Left lobe of liver (tissue), 2 donors: ENCODE measurements around the gene SMIM35. TPM values are rescaled to one million over a fixed set of nuclear protein-coding genes. Genes with fewer than 3 reads are reported as not detected.

Source experiments
- ATAC-seq: fragments of 200-7000 bp; cut with Tn5 transposase; one replicate; pipeline ENCODE4 v1.9.1; 2020; ENCODE audit warnings: mild to moderate bottlenecking, moderate library complexity
- DNase-seq: peaks from one replicate; pipeline ENCODE4 v3.0.0-alpha.2; 2020; ENCODE audit warnings: low spot score
- total RNA-seq: library from RNA; stranded (reverse); gene quantifications from one replicate; pipeline ENCODE4 v1.2.1, GENCODE V29; 2021
- donor health status: DM: no; HTN: no; CAD: no; lungs with moderate emphysema.
- donor health status: DM: no; HTN: yes; CAD: no.

Gene SMIM35
- total RNA-seq = 0.08 TPM

GRCh38 chr11:118086913-118087768 is at the start of gene SMIM35:
Gene SMIM35, minus strand, starts transcription at chr11:118086963. Its CDS starts 206 bp downstream, at chr11:118086757.
- DNase-seq = no peak
- ATAC-seq = no peak

GRCh38 chr11:118136341-118136740 is 49.6 kb upstream of the SMIM35 start:
- ATAC-seq (no peak), DNase-seq (no peak)

DNA sequence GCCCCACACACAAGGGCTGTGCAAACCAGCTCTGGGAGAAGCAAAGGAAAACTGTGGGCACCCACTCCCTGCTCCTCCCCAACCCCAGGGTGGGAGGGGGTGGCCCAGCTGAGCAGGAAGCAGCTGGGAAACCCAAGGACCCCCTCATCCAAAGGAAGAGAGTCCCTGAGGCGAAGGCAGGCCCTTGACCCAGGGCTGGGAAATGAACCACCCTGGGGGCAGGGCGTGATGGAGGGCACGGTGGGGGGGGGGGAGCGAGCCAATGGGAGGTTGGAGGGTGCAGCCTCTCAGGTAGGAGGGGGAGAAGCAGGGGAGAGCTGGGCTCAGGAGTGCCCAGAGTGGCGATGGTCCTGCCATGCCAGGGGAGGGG is 49.0 kb upstream of the SMIM35 start:
- DNase-seq (no peak), ATAC-seq (no peak)

GRCh38 chr11:118135051-118135795 is 48.5 kb upstream of the SMIM35 start:
- no peak for ATAC-seq

DNA sequence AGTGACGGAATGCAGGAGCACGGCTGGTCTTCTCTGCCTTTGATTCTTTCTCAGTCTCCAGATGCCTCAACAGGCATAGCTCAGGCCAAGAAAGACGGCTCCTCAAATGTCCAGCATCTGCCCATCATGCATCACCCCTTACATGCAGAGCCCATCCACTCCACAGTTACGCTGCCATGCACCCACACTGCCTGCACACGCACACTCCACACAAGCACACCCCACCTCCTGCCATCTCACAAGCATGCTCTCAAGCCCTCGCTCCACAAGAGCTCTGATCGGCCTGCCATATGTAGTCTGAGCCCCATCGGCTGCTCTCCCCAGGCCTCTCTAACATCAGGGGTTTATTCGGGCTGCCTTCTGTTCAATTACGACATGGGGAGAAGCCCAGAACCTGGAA is 47.1 kb upstream of the SMIM35 start:
- ATAC-seq = no peak

More at GRCh38 chr11:118135051-118135795, 48.5 kb upstream of the SMIM35 start:
- DNase-seq = no peak

DNA sequence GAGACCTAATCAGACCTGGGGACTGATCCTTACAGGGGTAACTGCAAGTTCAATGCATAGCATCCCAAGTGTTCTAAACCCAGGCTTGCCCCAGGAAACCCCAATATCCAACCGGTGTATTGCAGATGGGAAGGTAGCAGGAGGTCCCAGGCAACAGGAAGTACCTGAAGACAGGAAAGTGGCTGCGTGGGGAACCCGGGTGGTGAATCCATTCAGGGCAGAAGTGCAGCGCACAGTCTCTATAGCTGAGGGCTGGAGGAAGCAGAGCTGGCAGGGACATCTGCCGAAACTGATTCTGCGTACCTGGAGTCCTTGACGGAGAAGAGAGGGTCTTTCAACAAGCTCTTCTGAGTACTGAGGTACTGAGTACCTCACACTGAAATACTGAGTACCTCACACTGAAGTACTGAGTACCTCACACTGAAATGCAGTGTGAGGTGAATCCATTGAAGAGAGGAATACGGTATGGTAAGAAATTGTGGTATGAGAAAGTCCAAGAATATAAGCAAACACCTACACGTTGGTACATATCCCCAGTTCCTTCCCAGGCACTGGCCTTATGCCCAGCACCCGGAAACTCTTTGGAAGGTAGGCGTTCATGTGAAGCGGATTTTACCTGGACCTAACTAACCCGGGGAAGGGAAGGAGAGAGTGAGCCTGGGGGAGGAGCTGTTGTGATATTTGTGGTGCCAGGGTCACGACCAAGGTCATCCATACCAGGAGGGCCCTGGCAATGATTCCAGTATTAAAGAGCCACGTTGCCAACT is 45.8 kb upstream of the SMIM35 start:
- DNase-seq (no peak), ATAC-seq (no peak)

More for the DNA sequence above, 47.1 kb upstream of the SMIM35 start:
- no peak for DNase-seq

- no peak for ATAC-seq
- DNase-seq = no peak
These were observed 42.9 kb upstream of the SMIM35 start for GRCh38 chr11:118129471-118130172.

- no peak for DNase-seq
- ATAC-seq = peak; percentile 21
These were observed 42.1 kb upstream of the SMIM35 start for GRCh38 chr11:118128721-118129470.

DNA sequence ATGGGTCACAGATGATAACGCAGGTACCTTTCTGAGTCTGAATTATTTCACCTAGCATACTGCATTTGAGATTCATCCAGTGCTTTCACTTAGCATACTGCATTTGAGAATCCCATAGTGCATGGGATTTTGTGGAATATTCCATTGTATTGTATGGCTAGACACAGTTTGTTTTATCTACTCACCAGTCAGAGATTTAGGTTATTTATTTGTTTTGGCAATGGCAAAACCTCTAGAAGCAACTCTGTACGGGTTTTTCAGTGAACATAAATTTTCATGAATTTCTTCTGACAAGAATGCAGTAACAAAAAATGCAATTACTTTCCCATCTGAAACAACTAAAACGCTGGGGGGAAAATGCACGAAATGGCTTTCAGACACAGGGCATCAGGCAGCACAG is 41.5 kb upstream of the SMIM35 start:
- ATAC-seq (no peak), DNase-seq (no peak)

DNA sequence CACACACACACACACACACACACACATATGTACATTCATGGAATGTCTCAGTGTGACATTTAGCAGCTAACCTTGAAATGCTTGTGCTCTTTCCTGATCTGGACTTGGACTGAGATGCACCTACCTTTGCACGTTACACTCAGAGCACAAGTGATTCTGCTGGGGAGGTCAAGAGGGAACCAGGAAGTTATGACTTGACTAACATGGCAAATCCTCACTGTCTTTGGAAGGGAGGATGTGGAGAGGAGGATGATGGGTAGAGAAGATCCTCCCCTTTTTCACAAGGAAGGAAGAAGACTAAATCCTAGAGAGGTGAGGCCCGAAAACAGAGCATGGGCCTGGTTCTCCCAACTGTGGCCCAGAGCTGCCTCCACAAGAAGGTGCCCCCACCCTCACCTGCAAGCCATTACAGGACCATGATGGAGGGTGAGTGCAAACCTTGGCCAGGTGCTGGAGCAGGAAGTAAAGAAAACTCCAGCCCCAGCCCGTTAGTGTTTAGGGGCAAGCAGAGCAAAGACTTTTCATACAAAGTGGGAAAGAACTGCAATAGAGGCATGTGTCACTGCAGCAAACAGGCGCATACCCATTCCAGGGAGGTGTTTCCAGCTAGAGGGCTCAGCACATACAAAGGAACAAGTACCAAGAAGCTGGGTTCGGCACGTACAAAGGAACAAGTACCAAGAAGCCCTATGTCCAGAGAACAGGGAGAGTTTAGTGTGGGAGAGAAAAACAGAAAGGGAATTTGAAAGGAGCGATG is 39.5 kb upstream of the SMIM35 start:
- ATAC-seq (no peak), DNase-seq (no peak)

DNA sequence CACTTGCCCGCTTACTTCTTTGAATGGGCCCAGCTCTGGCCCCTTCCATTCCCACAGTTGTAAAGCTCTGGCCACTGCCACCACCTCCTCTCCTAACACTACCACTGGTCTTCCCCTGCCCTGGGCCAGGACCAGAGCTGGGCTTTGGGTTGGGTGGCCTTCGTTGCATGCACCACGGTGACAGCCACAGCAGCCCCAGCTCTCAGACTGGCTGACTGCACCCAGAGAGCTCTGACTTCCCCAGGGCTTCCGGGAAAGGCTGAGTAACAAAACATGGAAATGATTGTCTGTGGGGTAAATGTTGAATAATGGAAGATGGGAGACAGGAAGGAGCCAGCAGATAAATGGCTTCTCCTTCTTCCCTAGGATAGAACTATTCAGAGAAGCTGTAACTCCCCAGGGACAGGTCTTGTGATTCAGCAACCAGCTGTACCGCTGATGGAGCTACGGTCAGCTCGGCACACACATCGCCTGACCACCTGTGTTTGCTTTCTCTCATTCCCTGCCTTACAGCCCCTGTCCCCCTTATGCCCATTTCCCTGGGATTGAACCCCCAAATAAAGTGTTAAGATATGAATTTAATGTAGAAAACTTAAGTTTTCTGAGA is 38.3 kb upstream of the SMIM35 start:
- no peak for ATAC-seq
- DNase-seq = no peak

DNA sequence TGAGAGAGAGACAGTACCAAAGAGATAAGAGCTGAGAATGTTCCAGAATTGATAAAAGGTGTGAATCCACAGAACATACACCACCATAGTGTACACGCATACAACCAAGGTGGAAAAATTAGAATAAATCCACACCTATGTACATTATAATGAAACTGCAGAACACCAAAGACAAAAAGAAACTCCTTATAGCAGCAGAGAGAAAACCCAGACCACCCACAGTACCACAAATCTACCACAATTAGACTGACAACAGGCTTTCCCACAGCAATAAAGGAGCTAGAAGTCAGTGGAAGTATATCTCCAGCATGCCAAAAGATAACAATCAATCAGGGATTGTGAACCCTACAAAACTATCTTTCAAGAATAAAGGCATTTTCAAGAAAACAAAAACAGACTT is 34.0 kb upstream of the SMIM35 start:
- ATAC-seq = no peak
- DNase-seq = no peak

DNA sequence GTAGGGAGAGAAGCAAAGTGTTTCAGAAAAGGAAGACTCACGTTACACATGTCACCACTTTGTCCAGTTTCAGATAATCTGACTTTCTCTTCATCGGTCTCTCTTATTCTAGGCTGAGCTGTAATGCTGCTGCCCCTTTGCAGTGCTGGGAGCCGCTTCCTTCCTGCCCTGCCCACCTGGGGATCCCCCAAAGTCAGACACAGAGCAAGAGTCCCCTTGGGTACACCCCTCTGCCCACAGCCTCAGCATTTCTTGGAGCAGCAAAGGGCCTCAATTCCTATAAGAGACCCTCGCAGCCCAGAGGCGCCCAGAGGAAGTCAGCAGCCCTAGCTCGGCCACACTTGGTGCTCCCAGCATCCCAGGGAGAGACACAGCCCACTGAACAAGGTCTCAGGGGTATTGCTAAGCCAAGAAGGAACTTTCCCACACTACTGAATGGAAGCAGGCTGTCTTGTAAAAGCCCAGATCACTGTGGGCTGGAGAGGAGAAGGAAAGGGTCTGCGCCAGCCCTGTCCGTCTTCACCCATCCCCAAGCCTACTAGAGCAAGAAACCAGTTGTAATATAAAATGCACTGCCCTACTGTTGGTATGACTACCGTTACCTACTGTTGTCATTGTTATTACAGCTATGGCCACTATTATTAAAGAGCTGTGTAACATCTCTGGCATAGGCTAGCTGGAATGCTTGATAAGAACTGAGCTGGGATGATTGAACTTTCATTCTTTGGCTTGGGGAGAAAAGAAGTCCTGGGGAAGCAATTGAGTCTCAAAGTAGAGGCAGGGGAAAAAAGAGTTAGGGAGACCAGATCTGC is 31.2 kb upstream of the SMIM35 start:
- DNase-seq (no peak), ATAC-seq (no peak)

- DNase-seq = no peak
These were observed 28.3 kb upstream of the SMIM35 start for GRCh38 chr11:118115048-118115447.

DNA sequence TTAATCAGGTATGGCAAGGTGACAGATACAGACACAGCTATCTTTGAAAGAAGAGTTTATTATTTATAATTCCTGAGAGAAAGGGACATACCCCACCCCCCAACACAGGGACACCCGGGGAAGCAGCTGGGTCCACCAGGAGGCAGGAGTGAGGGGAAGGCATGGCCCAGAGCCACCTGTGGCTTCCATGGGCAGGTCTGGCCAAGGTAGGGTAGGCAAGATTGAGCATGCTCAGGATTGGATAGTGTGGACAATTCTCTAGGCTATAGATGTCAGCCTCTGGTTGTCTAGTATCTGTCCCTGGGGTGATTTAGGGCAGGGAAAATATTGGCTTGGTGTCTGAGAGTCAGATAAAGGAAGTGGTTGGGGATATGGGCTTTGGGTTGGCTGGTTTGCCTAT is 27.5 kb upstream of the SMIM35 start:
- no peak for DNase-seq
- no peak for ATAC-seq

More at GRCh38 chr11:118115048-118115447, 28.3 kb upstream of the SMIM35 start:
- ATAC-seq = no peak

- DNase-seq (no peak), ATAC-seq (no peak)
These were observed 26.1 kb upstream of the SMIM35 start for GRCh38 chr11:118112711-118113430.

DNA sequence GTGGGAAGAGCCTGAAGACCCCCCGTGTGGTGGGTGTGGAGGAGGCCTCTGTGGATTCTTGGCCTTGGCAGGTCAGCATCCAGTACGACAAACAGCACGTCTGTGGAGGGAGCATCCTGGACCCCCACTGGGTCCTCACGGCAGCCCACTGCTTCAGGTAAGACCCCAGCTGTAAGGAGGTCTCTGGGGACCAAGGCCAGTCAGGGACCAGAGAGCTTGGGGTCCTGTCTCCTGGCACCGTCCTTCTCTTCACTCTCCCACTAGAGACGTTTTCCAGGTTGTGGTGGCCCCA is 24.9 kb upstream of the SMIM35 start:
- no peak for DNase-seq
- no peak for ATAC-seq
